ENCODE results near the gene RUSC2.

DNA sequence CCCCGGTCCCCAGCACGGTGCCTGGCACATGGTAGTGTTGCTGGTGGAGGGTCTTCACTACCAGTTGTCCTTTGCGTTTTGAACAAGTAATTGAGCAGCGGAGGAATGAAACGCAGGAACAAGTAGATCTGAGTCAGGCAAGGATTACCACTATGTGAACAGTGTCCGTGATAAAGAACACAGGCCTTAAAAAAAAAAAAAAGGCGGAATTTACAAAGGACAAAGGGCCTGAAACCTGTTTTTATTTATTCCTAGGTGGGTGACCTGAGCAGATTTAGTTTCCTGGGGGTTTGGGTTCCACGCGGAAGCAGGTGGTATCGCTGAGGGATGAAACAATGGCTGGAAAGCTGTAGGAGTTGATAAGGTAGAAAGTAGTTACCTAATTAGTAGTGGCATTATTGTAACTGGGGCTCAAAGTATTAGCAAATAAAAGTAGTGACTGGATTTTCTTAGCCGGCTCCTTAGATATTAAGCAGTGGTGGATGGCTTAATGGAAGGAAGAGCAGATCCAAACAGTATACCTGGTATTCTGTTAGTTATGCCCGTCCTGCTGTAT lies 1.1 kb downstream of the RUSC2 start:
- TF ChIP-seq, protein P1, sequence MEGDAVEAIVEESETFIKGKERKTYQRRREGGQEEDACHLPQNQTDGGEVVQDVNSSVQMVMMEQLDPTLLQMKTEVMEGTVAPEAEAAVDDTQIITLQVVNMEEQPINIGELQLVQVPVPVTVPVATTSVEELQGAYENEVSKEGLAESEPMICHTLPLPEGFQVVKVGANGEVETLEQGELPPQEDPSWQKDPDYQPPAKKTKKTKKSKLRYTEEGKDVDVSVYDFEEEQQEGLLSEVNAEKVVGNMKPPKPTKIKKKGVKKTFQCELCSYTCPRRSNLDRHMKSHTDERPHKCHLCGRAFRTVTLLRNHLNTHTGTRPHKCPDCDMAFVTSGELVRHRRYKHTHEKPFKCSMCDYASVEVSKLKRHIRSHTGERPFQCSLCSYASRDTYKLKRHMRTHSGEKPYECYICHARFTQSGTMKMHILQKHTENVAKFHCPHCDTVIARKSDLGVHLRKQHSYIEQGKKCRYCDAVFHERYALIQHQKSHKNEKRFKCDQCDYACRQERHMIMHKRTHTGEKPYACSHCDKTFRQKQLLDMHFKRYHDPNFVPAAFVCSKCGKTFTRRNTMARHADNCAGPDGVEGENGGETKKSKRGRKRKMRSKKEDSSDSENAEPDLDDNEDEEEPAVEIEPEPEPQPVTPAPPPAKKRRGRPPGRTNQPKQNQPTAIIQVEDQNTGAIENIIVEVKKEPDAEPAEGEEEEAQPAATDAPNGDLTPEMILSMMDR (conservative IDR thresholded peaks at IDR 0.05; ENCODE audit: low read depth, low read length), result no peak
- TF ChIP-seq RFX5 (IDR thresholded peaks at IDR 0.05; ENCODE audit: low read depth, low read length), result no peak

Measured in IMR-90 (cell line).